Stimulated activated CD4-positive, alpha-beta T cell treated with anti-CD3 and anti-CD28 coated beads, Interleukin-12 subunit alpha, Interleukin-12 subunit beta, amount 100 ng/mL, for 4 hours (primary cell): ENCODE data around the gene FRAS1.
"Not testable (repeated sequence)": the region's sequence is repeated elsewhere in the genome, so short reads cannot be mapped to it uniquely, and the experiment has no call there.

Source experiments
- DNase-seq: peaks from one replicate; pipeline ENCODE4 v3.0.0-alpha.2; 2020

Gene FRAS1

GRCh38 chr4:78297116-78297800 is 240.1 kb downstream of the FRAS1 start:
- no peak for DNase-seq

GRCh38 chr4:78298618-78299017 is 241.5 kb downstream of the FRAS1 start:
- no peak for DNase-seq

- no peak for DNase-seq
Observed at GRCh38 chr4:78299565-78299972, 242.4 kb downstream of the FRAS1 start.

- DNase-seq = not testable (repeated sequence)
Observed at GRCh38 chr4:78307263-78307662, 250.1 kb downstream of the FRAS1 start.

- DNase-seq = no peak
Observed at GRCh38 chr4:78308517-78308916, 251.4 kb downstream of the FRAS1 start.

- DNase-seq = no peak
Observed at GRCh38 chr4:78309352-78309751, 252.2 kb downstream of the FRAS1 start.

GRCh38 chr4:78310007-78310739 is 253.1 kb downstream of the FRAS1 start:
- DNase-seq = no peak

GRCh38 chr4:78310740-78311115 is 253.6 kb downstream of the FRAS1 start:
- no peak for DNase-seq

GRCh38 chr4:78311306-78311705 is 254.2 kb downstream of the FRAS1 start:
- no peak for DNase-seq

GRCh38 chr4:78312989-78313753 is 256.0 kb downstream of the FRAS1 start:
- DNase-seq = no peak

- DNase-seq = no peak
Observed at GRCh38 chr4:78313754-78314120, 256.6 kb downstream of the FRAS1 start.

- no peak for DNase-seq
Observed at GRCh38 chr4:78318126-78318525, 261.0 kb downstream of the FRAS1 start.

- no peak for DNase-seq
Observed at GRCh38 chr4:78320349-78320935, 263.3 kb downstream of the FRAS1 start.

- no peak for DNase-seq
Observed at GRCh38 chr4:78322032-78322431, 264.9 kb downstream of the FRAS1 start.

GRCh38 chr4:78323439-78323838 is 266.3 kb downstream of the FRAS1 start:
- DNase-seq = no peak

GRCh38 chr4:78324625-78325024 is 267.5 kb downstream of the FRAS1 start:
- no peak for DNase-seq

GRCh38 chr4:78325271-78326157 is 268.4 kb downstream of the FRAS1 start:
- DNase-seq = no peak

GRCh38 chr4:78328591-78328990 is 271.5 kb downstream of the FRAS1 start:
- not testable (repeated sequence) for DNase-seq

- no peak for DNase-seq
Observed at GRCh38 chr4:78331186-78331585, 274.1 kb downstream of the FRAS1 start.

- no peak for DNase-seq
Observed at GRCh38 chr4:78331965-78332364, 274.8 kb downstream of the FRAS1 start.

GRCh38 chr4:78332976-78333375 is 275.9 kb downstream of the FRAS1 start:
- no peak for DNase-seq
